K562 (cell line): ENCODE results near the gene STPG2. TPM values are rescaled to one million over a fixed set of nuclear protein-coding genes. Genes with fewer than 3 reads are reported as not detected.

Source experiments
- ATAC-seq: fragments of 200-7000 bp; cut with Tn5 transposase; 3 replicates; pipeline ENCODE4 v1.9.1; 2020; ENCODE audit warnings: moderate library complexity
- BruUV-seq: library from RNA; stranded (reverse); fragments of 400-500 nt; replicated peaks from 2 replicates; lab custom pipeline; 2021; lab: Mats Ljungman, UMichigan
- CTCF ChIA-PET: fragments of 300-600 bp; formaldehyde crosslinking; extraction: SDS; loops from one replicate; lab custom pipeline; 2021; ENCODE audit warnings: low intra/inter-chr PET ratio; lab: Yijun Ruan, JAX
- POLR2A ChIA-PET: fragments of 300-600, 350-650 bp; sonication (Branson Sonifier 250); formaldehyde crosslinking; extraction: SDS; loops from one replicate; lab custom pipeline; 2021; ENCODE audit warnings: antibody characterized with exemption, inconsistent platforms; lab: Yijun Ruan, JAX
- DNase-seq, 4 experiments: peaks; one replicate each; pipeline versions ENCODE4 v3.0.0 to v3.0.0-alpha.2; 2011 to 2018; ENCODE audit warnings: low spot score in 3 of 4, mixed read lengths in 3 of 4; ENCODE audit errors: extremely low read depth in 1 of 4
- FAIRE-seq: peaks from 2 replicates; lab custom pipeline; 2011; peaks lifted over from hg19 to GRCh38; lab: Jason Lieb, UNC
- H2AFZ ChIP-seq: 2 replicates; pipeline ENCODE4 v1.6.0; 2011; ENCODE audit warnings: low read depth, low read length, control low read depth, inconsistent platforms
- H3K27ac ChIP-seq: fragments of 200-600 bp; 3 replicates; pipeline ENCODE4 v1.8.0; 2011; ENCODE audit warnings: low read depth, mild to moderate bottlenecking, control low read depth, inconsistent platforms, low read length, moderate library complexity, mixed read lengths; ENCODE audit errors: extremely low read depth
- H3K27me3 ChIP-seq, 2 experiments: fragments of 300-600 bp in 1 of 2; 2 replicates in 1 of 2; 3 replicates in 1 of 2; pipeline versions ENCODE4 v1.6.0 to v1.8.0; 2011; ENCODE audit warnings: inconsistent platforms in 2 of 2, low read length in 2 of 2, mild to moderate bottlenecking in 1 of 2, mixed read lengths in 1 of 2, moderate library complexity in 1 of 2; ENCODE audit not compliant: control insufficient read depth in 2 of 2, insufficient read depth in 2 of 2
- H3K36me3 ChIP-seq: fragments of 300-600 bp; 3 replicates; pipeline ENCODE4 v1.8.0; 2011; ENCODE audit warnings: mild to moderate bottlenecking, low read length, inconsistent platforms; ENCODE audit not compliant: control insufficient read depth, insufficient read depth
- H3K4me1 ChIP-seq, 2 experiments: fragments of 200-600 bp in 1 of 2; replicated peaks in 1 of 2; 2 replicates in 1 of 2; 3 replicates in 1 of 2; pipeline versions ENCODE4 v1.5.1 to v1.8.0; 2011; ENCODE audit warnings: inconsistent platforms in 2 of 2, low read length in 2 of 2, mild to moderate bottlenecking in 1 of 2, mixed read lengths in 1 of 2, moderate library complexity in 1 of 2; ENCODE audit not compliant: control insufficient read depth in 2 of 2, insufficient read depth in 2 of 2
- H3K4me2 ChIP-seq: 2 replicates; pipeline ENCODE4 v1.6.1; 2011; ENCODE audit warnings: low read length, control low read depth, inconsistent platforms, mixed read lengths; ENCODE audit not compliant: insufficient read depth
- H3K4me3 ChIP-seq: fragments of 200-600 bp; sonication (generic), shearing (Covaris generic); 2 replicates; pipeline ENCODE4 v1.5.1; 2016; ENCODE audit warnings: control low read depth, inconsistent platforms
- H3K79me2 ChIP-seq: fragments of 200-600 bp; 3 replicates; pipeline ENCODE4 v1.8.0; 2011; ENCODE audit warnings: low read length, inconsistent platforms; ENCODE audit not compliant: control insufficient read depth, insufficient read depth
- H3K9ac ChIP-seq, 2 experiments: 2 replicates each; pipeline versions ENCODE4 v1.6.0 to v1.6.1; 2011; ENCODE audit warnings: low read depth in 2 of 2, low read length in 2 of 2, control low read depth in 1 of 2, inconsistent platforms in 1 of 2, mild to moderate bottlenecking in 1 of 2, mixed read lengths in 1 of 2; ENCODE audit not compliant: insufficient read depth in 1 of 2
- H3K9me1 ChIP-seq: one replicate; pipeline ENCODE4 v1.6.0; 2011; ENCODE audit warnings: inconsistent platforms, mild to moderate bottlenecking, low read length, moderate library complexity; ENCODE audit not compliant: control insufficient read depth, insufficient read depth
- H3K9me3 ChIP-seq: replicated peaks from 2 replicates; pipeline ENCODE4 v1.5.1; 2011; ENCODE audit warnings: low read depth, low read length, inconsistent platforms; ENCODE audit not compliant: control insufficient read depth, insufficient read depth
- H4K20me1 ChIP-seq: replicated peaks from 2 replicates; pipeline ENCODE4 v1.6.1; 2011; ENCODE audit warnings: low read length, inconsistent platforms, mixed read lengths; ENCODE audit not compliant: control insufficient read depth, insufficient read depth
- BMI1 ChIP-seq: fragments of 150-350 bp; IDR thresholded peaks from 2 replicates; pipeline ENCODE4 v1.6.1; 2014; ENCODE audit warnings: low read length
- CREB3 ChIP-seq: fragments of 450-650 bp; conservative IDR thresholded peaks from 2 replicates; pipeline ENCODE4 v1.6.1; 2016; ENCODE audit warnings: missing genetic modification characterization, low read depth, mild to moderate bottlenecking, missing compliant biosample characterization, moderate library complexity
- DEAF1 ChIP-seq: fragments of 450-650 bp; formaldehyde crosslinking; IDR thresholded peaks from 2 replicates; pipeline ENCODE4 v1.4.0; 2020; ENCODE audit warnings: mild to moderate bottlenecking, moderate library complexity
- KAT2B ChIP-seq: IDR thresholded peaks from one replicate; pipeline ENCODE4 v1.6.1; 2012; ENCODE audit warnings: low read depth, mild to moderate bottlenecking, control low read depth, inconsistent platforms, low read length, moderate library complexity
- LARP7 ChIP-seq: fragments of 450-650 bp; IDR thresholded peaks from 2 replicates; pipeline ENCODE4 v1.6.1; 2016
- MLLT1 ChIP-seq, 2 experiments: fragments of 450-650 bp; IDR thresholded peaks; 2 replicates each; pipeline ENCODE4 v1.6.1; 2016
- NUFIP1 ChIP-seq: fragments of 450-650 bp; IDR thresholded peaks from 2 replicates; pipeline ENCODE4 v1.6.1; 2018; ENCODE audit not compliant: partially characterized antibody
- SMAD1 ChIP-seq: fragments of 150-350 bp; IDR thresholded peaks from 2 replicates; pipeline ENCODE4 v1.6.1; 2014; ENCODE audit warnings: low read length, low read depth; ENCODE audit not compliant: partially characterized antibody
- ZKSCAN8 ChIP-seq: fragments of 200-800 bp; sonication (Bioruptor generic); IDR thresholded peaks from 2 replicates; pipeline ENCODE4 v1.6.1; 2016; ENCODE audit warnings: missing genetic modification characterization, missing compliant biosample characterization
- ZNF408 ChIP-seq: fragments of 250-450 bp; sonication (Bioruptor Pico); IDR thresholded peaks from 2 replicates; pipeline ENCODE4 v1.4.0; 2020; ENCODE audit warnings: low read depth, mild to moderate bottlenecking, moderate library complexity
- ZNF561 ChIP-seq: fragments of 450-650 bp; formaldehyde crosslinking; conservative IDR thresholded peaks from 2 replicates; pipeline ENCODE4 v1.4.0; 2020; ENCODE audit warnings: mild to moderate bottlenecking, moderate library complexity
- ZNF609 ChIP-seq: sonication (generic); formaldehyde crosslinking; IDR thresholded peaks from 2 replicates; pipeline ENCODE4 v1.8.1; 2023; ENCODE audit warnings: missing genetic modification reagents, mild to moderate bottlenecking, borderline replicate concordance
- ZNF696 ChIP-seq: fragments of 250-450 bp; sonication (Bioruptor Pico); conservative IDR thresholded peaks from 2 replicates; pipeline ENCODE4 v1.4.0; 2020; ENCODE audit warnings: mild to moderate bottlenecking, moderate library complexity
- WGBS: fragments of 100-300 bp; shearing (Covaris generic); methylation state at CpG from one replicate; pipeline ENCODE4 v1.1.6; 2016; ENCODE audit warnings: low coverage, mixed read lengths; ENCODE audit not compliant: insufficient coverage; ENCODE audit errors: missing lambda C conversion rate; 5-methylcytosine and 5-hydroxymethylcytosine counted together
- in situ Hi-C: fragments of 300-500 bp; cut with MboI; formaldehyde crosslinking; loops from 4 replicates; pipeline ENCODE4 v1.15.0; 2018; ENCODE audit warnings: inconsistent platforms, mixed read lengths
- intact Hi-C: fragments of 100-400 bp; cut with micrococcal nuclease; formaldehyde crosslinking; loops from 2 replicates; pipeline ENCODE4 v1.14.2; 2022
- polyA plus RNA-seq, 8 experiments: library from polyadenylated mRNA; depleted of rRNA in 4 of 8; stranded (reverse) in 5 of 8; unstranded in 3 of 8; fragments of >200 nt; fragmentation: Nextera tagmentation in 2 of 8; fragmentation: Illumina TruSeq in 1 of 8; extraction: Ambion mirVana in 2 of 8; extraction: Trizol in 1 of 8; gene quantifications; 2 replicates each; pipeline versions ENCODE4 v1.2.1 to v1.2.3, GENCODE V29; 2011 to 2014; ENCODE audit warnings: inconsistent platforms in 1 of 8, missing spikeins in 1 of 8
- total RNA-seq, 7 experiments: library from RNA; depleted of rRNA in 6 of 7; stranded (reverse); fragments of >200 nt in 6 of 7; fragmentation: Illumina TruSeq in 2 of 7; extraction: Trizol in 2 of 7; gene quantifications; 2 replicates each; pipeline versions ENCODE4 v1.2.1 to v1.2.3, GENCODE V29; 2011 to 2021; ENCODE audit warnings: low replicate concordance in 1 of 7

The STPG2 gene
- total and polyA plus RNA-seq, 9 of the 15 experiments (the other 6 are each of a cell fraction or from before 2014, with no cell fraction given) = not detected

GRCh38 chr4:98162696-98163095 lies 19.4 kb upstream of the STPG2 start:
- no peak overlapping the region for H3K4me2 ChIP-seq
- in situ Hi-C loops (no loop called here), intact Hi-C loops (no loop called here)
- POLR2A ChIA-PET = no interaction called here
- BruUV-seq = no TSS peak
- TF ChIP-seq KAT2B (no peak), NUFIP1 (no peak), ZNF561 (CRISPR knock-in tag) (no peak), ZNF408 (CRISPR knock-in tag) (no peak), ZNF609 (CRISPR knock-in tag) (no peak), LARP7 (no peak), MLLT1 (IDR thresholded peaks at IDR 0.05) (no peak), DEAF1 (CRISPR knock-in tag) (no peak), BMI1 (no peak), SMAD1 (no peak), ZNF696 (CRISPR knock-in tag) (no peak), ZKSCAN8 (CRISPR knock-in tag) (no peak), CREB3 (tag) (no peak)
- H3K27me3 ChIP-seq = peaks cover 0 to 7% of the 10 kb centered on the region in 2 experiments; a peak in 1 of 5 replicates
- no peaks in the 10 kb centered on the region for H3K36me3 ChIP-seq
- no peaks in the 10 kb centered on the region for H3K79me2 ChIP-seq
- no peaks in the 10 kb centered on the region for H3K9me3 ChIP-seq
- H3K9me1 ChIP-seq = no peaks in the 10 kb centered on the region
- H3K9ac ChIP-seq = no peak overlapping the region
- H3K27ac ChIP-seq = no peak overlapping the region
- no peak overlapping the region for H2AFZ ChIP-seq
- H3K4me1 ChIP-seq = no peaks in the 10 kb centered on the region
- WGBS = 3% methylated on average over 3 of the region's 3 CpGs
- H3K4me3 ChIP-seq = no peak overlapping the region
- ATAC-seq (no peak), DNase-seq (no peak), FAIRE-seq (no peak)
- H4K20me1 ChIP-seq = no peaks in the 10 kb centered on the region
- CTCF ChIA-PET = no interaction called here
